ENCODE results near the gene CENPT. TPM values are rescaled to one million over a fixed set of nuclear protein-coding genes. Genes with fewer than 3 reads are reported as not detected.

The CENPT gene
- total RNA-seq = 23.2 and 27.1 TPM in 2 replicates

- DNase-seq (ENCODE audit: low read depth, low spot score) = no peak
These were observed at the start of gene CENPT for GRCh38 chr16:67847064-67847861. CENPT (minus strand) TSS chr16:67847693; CDS start chr16:67833859, 13,834 bp downstream.

GRCh38 chr16:67897231-67897630 lies 49.7 kb upstream of the CENPT start:
- peak; percentile 71 for DNase-seq (ENCODE audit: low read depth, low spot score)

- no peak for DNase-seq (ENCODE audit: low read depth, low spot score)
These were observed 46.4 kb upstream of the CENPT start for GRCh38 chr16:67893743-67894399.

- peak; percentile 87 for DNase-seq (ENCODE audit: low read depth, low spot score)
These were observed 45.6 kb upstream of the CENPT start, which contains the start of gene PSKH1 for GRCh38 chr16:67892899-67893742. PSKH1 (plus strand) TSS chr16:67893254; CDS start chr16:67908750, 15,496 bp downstream.

- DNase-seq (ENCODE audit: low read depth, low spot score) = no peak
These were observed 44.9 kb upstream of the CENPT start for GRCh38 chr16:67892375-67892774.

- DNase-seq (ENCODE audit: low read depth, low spot score) = no peak
These were observed 40.8 kb upstream of the CENPT start for GRCh38 chr16:67888331-67888730.

GRCh38 chr16:67886387-67886786 lies 38.9 kb upstream of the CENPT start:
- DNase-seq (ENCODE audit: low read depth, low spot score) = no peak

- no peak for DNase-seq (ENCODE audit: low read depth, low spot score)
These were observed 38.5 kb upstream of the CENPT start for GRCh38 chr16:67885976-67886375.

- no peak for DNase-seq (ENCODE audit: low read depth, low spot score)
These were observed 38.1 kb upstream of the CENPT start for GRCh38 chr16:67885545-67885944.

GRCh38 chr16:67884684-67885083 lies 37.2 kb upstream of the CENPT start, which contains the start of gene NRN1L:
NRN1L (plus strand) TSS chr16:67884885; CDS start chr16:67884904, 19 bp downstream.
- no peak for DNase-seq (ENCODE audit: low read depth, low spot score)

GRCh38 chr16:67883872-67884261 lies 36.4 kb upstream of the CENPT start:
- no peak for DNase-seq (ENCODE audit: low read depth, low spot score)

- no peak for DNase-seq (ENCODE audit: low read depth, low spot score)
These were observed 35.8 kb upstream of the CENPT start for GRCh38 chr16:67883146-67883871.

GRCh38 chr16:67882374-67883145 lies 35.1 kb upstream of the CENPT start:
- no peak for DNase-seq (ENCODE audit: low read depth, low spot score)

- DNase-seq (ENCODE audit: low read depth, low spot score) = no peak
These were observed 34.2 kb upstream of the CENPT start for GRCh38 chr16:67881621-67882161.

GRCh38 chr16:67880584-67880983 lies 33.1 kb upstream of the CENPT start:
- DNase-seq (ENCODE audit: low read depth, low spot score) = no peak

GRCh38 chr16:67879936-67880335 lies 32.4 kb upstream of the CENPT start:
- DNase-seq (ENCODE audit: low read depth, low spot score) = no peak

GRCh38 chr16:67879462-67879861 lies 32.0 kb upstream of the CENPT start:
- no peak for DNase-seq (ENCODE audit: low read depth, low spot score)

- DNase-seq (ENCODE audit: low read depth, low spot score) = no peak
These were observed 31.4 kb upstream of the CENPT start for GRCh38 chr16:67878846-67879245.

GRCh38 chr16:67878232-67878631 lies 30.7 kb upstream of the CENPT start:
- DNase-seq (ENCODE audit: low read depth, low spot score) = no peak

- no peak for DNase-seq (ENCODE audit: low read depth, low spot score)
These were observed 29.6 kb upstream of the CENPT start for GRCh38 chr16:67877064-67877463.

All from pulmonary artery endothelial cell (primary cell).